ENCODE results near the gene RYK. TPM values are rescaled to one million over a fixed set of nuclear protein-coding genes. Genes with fewer than 3 reads are reported as not detected.
A peak's percentile ranks its signal among the peaks of the same experiment; 100 is the strongest.

The RYK gene
- polyA plus RNA-seq, 2 of the 4 experiments (the other 2 are of a cell fraction): 28.4 to 41.9 TPM

DNA sequence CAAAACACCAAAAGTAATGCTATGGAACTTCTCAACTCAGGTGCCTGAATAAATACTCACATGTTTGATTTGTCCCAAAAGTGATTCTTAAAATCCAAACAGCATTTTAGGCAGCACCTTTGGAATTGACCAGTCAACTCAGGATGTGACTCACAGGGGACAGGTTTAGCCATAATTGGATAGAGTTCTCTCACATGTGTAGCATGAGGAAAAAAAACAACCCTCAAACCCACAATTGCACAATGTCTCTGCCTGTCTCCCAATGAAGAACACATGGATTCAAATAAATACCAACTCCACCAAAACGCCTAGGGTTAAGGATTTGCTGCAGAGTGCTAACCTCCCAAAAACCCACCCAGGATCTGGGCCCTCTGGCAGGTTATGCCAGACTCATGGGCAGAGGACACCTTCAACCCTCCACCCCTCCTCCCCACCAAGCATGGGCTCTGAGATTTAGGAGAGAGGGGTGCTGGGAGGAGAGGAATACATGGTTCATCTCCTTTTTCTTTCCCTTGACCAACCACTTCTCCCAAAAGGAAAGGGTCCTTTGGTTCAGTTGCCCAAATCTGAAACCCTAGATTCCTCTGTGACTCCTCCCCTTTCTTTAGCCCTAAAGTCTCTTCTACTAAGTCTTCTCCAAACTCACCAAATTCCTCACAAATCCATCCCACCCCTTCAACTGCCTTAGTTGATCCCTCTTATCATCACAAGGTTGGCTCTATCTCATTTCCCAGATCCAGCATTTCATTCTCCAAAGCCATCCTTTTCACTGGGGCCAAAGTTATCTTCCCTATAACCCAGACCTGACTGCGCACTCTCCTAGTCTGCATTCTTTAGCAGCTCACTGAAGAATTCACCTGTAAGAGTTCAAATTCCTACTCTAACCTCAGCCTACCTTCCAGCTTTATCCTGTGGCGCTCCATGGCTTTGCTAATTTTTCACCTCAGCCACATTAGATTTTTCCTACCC is 7.7 kb downstream of the RYK start:
- Histone ChIP-seq H3K4me2 (peak overlapping the region; percentile 46), H3K4me1 (peaks cover 35% of the 10 kb centered on the region), H3K4me3 (no peak overlapping the region), H3K9me3 (no peaks in the 10 kb centered on the region), H3K27ac (no peak overlapping the region)
- no peak for FAIRE-seq
- peak; percentile 38 to 48; a peak in 3 of 4 replicates for TF ChIP-seq CEBPB (IDR thresholded peaks at IDR 0.05)
- no peak for TF ChIP-seq TFCP2L1 (CRISPR knock-in tag; IDR thresholded peaks at IDR 0.05)
- ChIA-PET CTCF (no interaction called here), POLR2A (no interaction called here)
- 73% methylated on average over 3 of the region's 3 CpGs for WGBS (ENCODE audit: missing lambda C conversion rate)
- DNase-seq (ENCODE audit: low read depth in 1 of 2, low spot score in 1 of 2): no peak
- peak in 1 of 2 experiments; percentile 41; a peak in 1 of 6 replicates for ATAC-seq

DNA sequence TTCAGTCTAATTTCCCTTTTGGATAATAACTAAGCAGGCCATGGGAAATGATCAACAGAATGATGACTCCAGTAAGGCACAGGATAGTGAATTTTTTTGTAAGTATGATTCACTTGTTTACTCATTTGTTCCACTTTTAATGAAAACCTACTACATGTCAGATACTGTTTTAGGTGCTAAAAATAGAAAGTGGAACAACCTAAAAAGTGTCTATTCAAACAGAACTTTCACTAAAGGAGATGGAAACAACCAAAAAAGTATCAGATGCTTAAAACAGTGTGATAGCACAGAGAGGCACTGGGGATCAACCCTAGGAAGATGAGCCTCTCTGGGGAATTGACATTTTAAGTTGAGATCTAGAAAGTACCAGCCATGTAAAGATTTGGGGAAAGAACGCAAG is 11.1 kb downstream of the RYK start:
- Histone ChIP-seq H3K27ac (no peak overlapping the region), H3K9me3 (no peaks in the 10 kb centered on the region), H3K4me3 (no peak overlapping the region), H3K4me1 (peaks cover 51% of the 10 kb centered on the region), H3K4me2 (no peak overlapping the region)
- ChIA-PET CTCF (interaction anchor here (1.0 to 4.0 kb wide), 4 partner anchors 8 to 26 kb away, joined by 3 to 24 read pairs (median 4); no protein-coding TSS in a partner anchor), POLR2A (no interaction called here)
- no peak for FAIRE-seq
- TF ChIP-seq RCOR1 (IDR thresholded peaks at IDR 0.05; ENCODE audit: low read depth, low read length) (no peak), FOSB (CRISPR knock-in tag; IDR thresholded peaks at IDR 0.05) (no peak), MAZ (IDR thresholded peaks at IDR 0.05; ENCODE audit: borderline replicate concordance, low read depth, low read length) (no peak), BHLHE40 (IDR thresholded peaks at IDR 0.05; ENCODE audit: low read depth, low read length) (no peak), POLR2AphosphoS2 (conservative IDR thresholded peaks at IDR 0.05; ENCODE audit: low read length) (no peak), HDAC2 (IDR thresholded peaks at IDR 0.05) (no peak), KDM1A (IDR thresholded peaks at IDR 0.05; ENCODE audit: low read depth) (no peak)
- TF ChIP-seq, protein P1, sequence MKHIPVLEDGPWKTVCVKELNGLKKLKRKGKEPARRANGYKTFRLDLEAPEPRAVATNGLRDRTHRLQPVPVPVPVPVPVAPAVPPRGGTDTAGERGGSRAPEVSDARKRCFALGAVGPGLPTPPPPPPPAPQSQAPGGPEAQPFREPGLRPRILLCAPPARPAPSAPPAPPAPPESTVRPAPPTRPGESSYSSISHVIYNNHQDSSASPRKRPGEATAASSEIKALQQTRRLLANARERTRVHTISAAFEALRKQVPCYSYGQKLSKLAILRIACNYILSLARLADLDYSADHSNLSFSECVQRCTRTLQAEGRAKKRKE (CRISPR knock-in tag; IDR thresholded peaks at IDR 0.05; ENCODE audit: low read depth): no peak
- TF ChIP-seq, protein P2, sequence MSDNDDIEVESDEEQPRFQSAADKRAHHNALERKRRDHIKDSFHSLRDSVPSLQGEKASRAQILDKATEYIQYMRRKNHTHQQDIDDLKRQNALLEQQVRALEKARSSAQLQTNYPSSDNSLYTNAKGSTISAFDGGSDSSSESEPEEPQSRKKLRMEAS (IDR thresholded peaks at IDR 0.05): no peak
- TF ChIP-seq, protein P3, sequence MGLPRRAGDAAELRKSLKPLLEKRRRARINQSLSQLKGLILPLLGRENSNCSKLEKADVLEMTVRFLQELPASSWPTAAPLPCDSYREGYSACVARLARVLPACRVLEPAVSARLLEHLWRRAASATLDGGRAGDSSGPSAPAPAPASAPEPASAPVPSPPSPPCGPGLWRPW (IDR thresholded peaks at IDR 0.05): no peak
- TF ChIP-seq, protein P4, sequence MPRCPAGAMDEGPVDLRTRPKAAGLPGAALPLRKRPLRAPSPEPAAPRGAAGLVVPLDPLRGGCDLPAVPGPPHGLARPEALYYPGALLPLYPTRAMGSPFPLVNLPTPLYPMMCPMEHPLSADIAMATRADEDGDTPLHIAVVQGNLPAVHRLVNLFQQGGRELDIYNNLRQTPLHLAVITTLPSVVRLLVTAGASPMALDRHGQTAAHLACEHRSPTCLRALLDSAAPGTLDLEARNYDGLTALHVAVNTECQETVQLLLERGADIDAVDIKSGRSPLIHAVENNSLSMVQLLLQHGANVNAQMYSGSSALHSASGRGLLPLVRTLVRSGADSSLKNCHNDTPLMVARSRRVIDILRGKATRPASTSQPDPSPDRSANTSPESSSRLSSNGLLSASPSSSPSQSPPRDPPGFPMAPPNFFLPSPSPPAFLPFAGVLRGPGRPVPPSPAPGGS (IDR thresholded peaks at IDR 0.05): no peak
- DNase-seq (ENCODE audit: low read depth in 1 of 2, low spot score in 1 of 2): no peak
- 100% methylated on average over 1 of the region's 1 CpG for WGBS (ENCODE audit: missing lambda C conversion rate)
- no peak for ATAC-seq

DNA sequence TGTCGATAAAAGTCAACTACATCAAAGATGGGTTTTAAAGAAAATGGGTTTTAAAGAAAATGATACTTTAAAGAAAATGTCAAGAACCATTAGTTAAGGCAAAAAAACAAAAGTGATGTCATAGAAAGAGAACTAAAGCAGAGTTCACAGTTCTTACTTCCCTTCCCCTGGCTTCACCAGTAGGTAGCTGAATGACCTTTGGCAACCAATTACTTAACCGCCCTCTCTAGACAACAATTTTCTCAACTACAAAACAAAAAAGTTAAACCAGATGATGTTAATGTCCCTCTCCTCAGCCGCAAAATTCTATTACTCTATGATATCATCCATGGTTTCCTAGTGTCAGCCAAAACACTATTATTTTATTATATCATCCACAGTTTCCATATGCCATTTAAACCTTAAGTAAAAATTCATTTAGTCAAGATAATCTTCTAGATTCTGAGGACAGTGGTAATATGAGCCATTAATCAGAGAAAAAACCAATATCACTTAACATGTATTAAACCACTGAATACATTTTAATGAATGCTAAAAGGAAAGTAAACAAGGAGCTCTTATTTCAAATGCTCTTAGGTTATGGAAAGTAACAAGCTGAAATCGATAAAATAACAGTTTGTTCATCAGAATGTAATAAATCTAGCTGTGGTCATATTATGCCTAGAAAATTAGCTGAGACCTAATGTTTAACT is 13.1 kb downstream of the RYK start:
- Histone ChIP-seq H3K4me3 (no peak overlapping the region), H3K9me3 (0 out of 3 replicates have a peak, but pooled peaks cover 2% of the 10 kb centered on the region), H3K27ac (no peak overlapping the region), H3K4me2 (no peak overlapping the region), H3K4me1 (peaks cover 38% of the 10 kb centered on the region)
- ChIA-PET CTCF (interaction anchor here (0.7 to 1.4 kb wide), 2 partner anchors 26 to 245 kb away, joined by 3 read pairs; no protein-coding TSS in a partner anchor), POLR2A (no interaction called here)
- FAIRE-seq: no peak
- DNase-seq (ENCODE audit: low read depth in 1 of 2, low spot score in 1 of 2): no peak
- 81% methylated on average over 4 of the region's 4 CpGs for WGBS (ENCODE audit: missing lambda C conversion rate)
- ATAC-seq: no peak
- TF ChIP-seq NPAS2 (CRISPR knock-in tag; IDR thresholded peaks at IDR 0.05; ENCODE audit: borderline replicate concordance) (no peak), TP53 (CRISPR knock-in tag; IDR thresholded peaks at IDR 0.05) (no peak), ESRRA (IDR thresholded peaks at IDR 0.05; ENCODE audit: borderline replicate concordance, low read length) (no peak), RNF2 (IDR thresholded peaks at IDR 0.05; ENCODE audit: borderline replicate concordance, low read depth) (no peak), EHF (CRISPR knock-in tag; IDR thresholded peaks at IDR 0.05) (no peak), ZNF302 (CRISPR knock-in tag; IDR thresholded peaks at IDR 0.05) (no peak), NFE2L2 (conservative IDR thresholded peaks at IDR 0.05; ENCODE audit: low read length) (no peak), KDM5A (IDR thresholded peaks at IDR 0.05) (no peak), EP300 (IDR thresholded peaks at IDR 0.05) (no peak), MAZ (IDR thresholded peaks at IDR 0.05; ENCODE audit: borderline replicate concordance, low read depth, low read length) (no peak)
- TF ChIP-seq, protein P4 (IDR thresholded peaks at IDR 0.05): no peak
- TF ChIP-seq, protein P2 (IDR thresholded peaks at IDR 0.05): no peak
- TF ChIP-seq, protein P5, sequence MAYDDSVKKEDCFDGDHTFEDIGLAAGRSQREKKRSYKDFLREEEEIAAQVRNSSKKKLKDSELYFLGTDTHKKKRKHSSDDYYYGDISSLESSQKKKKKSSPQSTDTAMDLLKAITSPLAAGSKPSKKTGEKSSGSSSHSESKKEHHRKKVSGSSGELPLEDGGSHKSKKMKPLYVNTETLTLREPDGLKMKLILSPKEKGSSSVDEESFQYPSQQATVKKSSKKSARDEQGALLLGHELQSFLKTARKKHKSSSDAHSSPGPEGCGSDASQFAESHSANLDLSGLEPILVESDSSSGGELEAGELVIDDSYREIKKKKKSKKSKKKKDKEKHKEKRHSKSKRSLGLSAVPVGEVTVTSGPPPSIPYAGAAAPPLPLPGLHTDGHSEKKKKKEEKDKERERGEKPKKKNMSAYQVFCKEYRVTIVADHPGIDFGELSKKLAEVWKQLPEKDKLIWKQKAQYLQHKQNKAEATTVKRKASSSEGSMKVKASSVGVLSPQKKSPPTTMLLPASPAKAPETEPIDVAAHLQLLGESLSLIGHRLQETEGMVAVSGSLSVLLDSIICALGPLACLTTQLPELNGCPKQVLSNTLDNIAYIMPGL (CRISPR knock-in tag; IDR thresholded peaks at IDR 0.05; ENCODE audit: borderline replicate concordance): no peak
- TF ChIP-seq, protein P1 (CRISPR knock-in tag; IDR thresholded peaks at IDR 0.05; ENCODE audit: low read depth): no peak

All from A549 (cell line).